Measurements from ENCODE around the gene GLB1L3.

GLB1L3 gene

DNA sequence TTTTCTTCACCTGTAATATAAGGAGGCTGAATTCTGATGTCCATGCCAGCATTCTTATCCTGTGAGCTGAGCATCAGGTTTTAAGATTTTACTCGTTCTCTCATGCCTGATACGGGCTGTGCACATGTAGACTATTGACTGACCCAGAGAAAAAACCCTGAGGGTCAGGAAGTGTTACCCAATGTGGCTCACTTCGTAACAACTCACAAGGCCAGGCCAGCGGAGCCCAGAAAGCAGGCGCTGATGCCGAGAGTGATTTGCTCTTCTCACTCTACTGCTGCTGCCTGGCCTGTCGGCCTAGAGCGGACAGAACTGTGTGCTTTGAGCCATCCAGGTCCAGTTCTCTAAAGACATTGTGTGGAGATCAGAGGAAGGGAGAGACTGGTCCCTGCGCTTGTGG lies 33.8 kb upstream of the GLB1L3 start:
- TF ChIP-seq GATA2 (IDR thresholded peaks at IDR 0.05; ENCODE audit: low read depth, low read length) (no peak), GATA3 (IDR thresholded peaks at IDR 0.05; ENCODE audit: low read depth, low read length) (no peak)

- TF ChIP-seq GATA2 (IDR thresholded peaks at IDR 0.05; ENCODE audit: low read depth, low read length): no peak
- no peak for TF ChIP-seq GATA3 (IDR thresholded peaks at IDR 0.05; ENCODE audit: low read depth, low read length)
These were observed 32.3 kb upstream of the GLB1L3 start for GRCh38 chr11:134243913-134244312.

GRCh38 chr11:134244593-134244992 lies 31.6 kb upstream of the GLB1L3 start:
- TF ChIP-seq GATA3 (IDR thresholded peaks at IDR 0.05; ENCODE audit: low read depth, low read length) (no peak), GATA2 (IDR thresholded peaks at IDR 0.05; ENCODE audit: low read depth, low read length) (no peak)

DNA sequence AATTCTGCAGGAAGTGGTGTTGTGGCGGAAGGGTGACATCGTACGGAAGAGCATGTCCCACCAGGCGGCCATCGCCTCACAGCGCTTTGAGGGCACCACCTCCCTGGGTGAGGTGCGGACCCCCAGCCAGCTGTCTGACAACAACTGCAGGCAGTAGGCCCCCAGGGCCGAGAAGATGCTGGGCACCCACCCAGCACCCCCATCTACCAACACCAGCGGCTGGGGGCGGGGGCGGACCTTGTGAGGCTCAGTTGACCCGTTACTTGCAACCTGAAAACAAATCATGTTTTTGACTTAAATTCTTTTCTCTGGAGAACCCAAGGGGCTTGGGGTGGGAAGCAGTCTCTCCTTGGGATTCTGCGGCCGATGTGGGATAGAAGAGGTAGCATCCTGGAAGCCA lies 30.7 kb upstream of the GLB1L3 start:
- no peak for TF ChIP-seq GATA2 (IDR thresholded peaks at IDR 0.05; ENCODE audit: low read depth, low read length)
- TF ChIP-seq GATA3 (IDR thresholded peaks at IDR 0.05; ENCODE audit: low read depth, low read length): no peak

- TF ChIP-seq GATA2 (IDR thresholded peaks at IDR 0.05; ENCODE audit: low read depth, low read length) (no peak), GATA3 (IDR thresholded peaks at IDR 0.05; ENCODE audit: low read depth, low read length) (no peak)
These were observed 30.1 kb upstream of the GLB1L3 start for GRCh38 chr11:134246100-134246499.

DNA sequence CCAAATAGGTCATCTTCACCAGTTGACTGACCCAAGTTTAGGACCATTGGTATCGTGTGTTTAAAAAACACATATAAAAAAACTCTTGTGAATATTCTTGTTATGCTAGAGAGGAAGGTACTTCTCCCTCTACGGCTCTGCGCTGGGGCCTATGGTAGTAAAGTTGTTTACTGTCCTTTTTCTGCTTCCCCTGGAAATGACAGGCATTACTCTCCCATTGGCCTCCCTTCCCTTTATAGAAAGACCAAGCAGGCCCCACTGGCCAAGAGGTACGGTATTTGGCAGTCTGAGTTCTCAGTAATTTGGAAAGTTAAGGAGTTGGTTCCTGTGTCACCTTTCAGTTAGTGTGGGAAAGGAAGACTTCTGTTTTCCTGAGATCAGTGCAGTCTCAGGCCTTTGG lies 29.5 kb upstream of the GLB1L3 start:
- TF ChIP-seq GATA3 (IDR thresholded peaks at IDR 0.05; ENCODE audit: low read depth, low read length) (no peak), GATA2 (IDR thresholded peaks at IDR 0.05; ENCODE audit: low read depth, low read length) (no peak)

DNA sequence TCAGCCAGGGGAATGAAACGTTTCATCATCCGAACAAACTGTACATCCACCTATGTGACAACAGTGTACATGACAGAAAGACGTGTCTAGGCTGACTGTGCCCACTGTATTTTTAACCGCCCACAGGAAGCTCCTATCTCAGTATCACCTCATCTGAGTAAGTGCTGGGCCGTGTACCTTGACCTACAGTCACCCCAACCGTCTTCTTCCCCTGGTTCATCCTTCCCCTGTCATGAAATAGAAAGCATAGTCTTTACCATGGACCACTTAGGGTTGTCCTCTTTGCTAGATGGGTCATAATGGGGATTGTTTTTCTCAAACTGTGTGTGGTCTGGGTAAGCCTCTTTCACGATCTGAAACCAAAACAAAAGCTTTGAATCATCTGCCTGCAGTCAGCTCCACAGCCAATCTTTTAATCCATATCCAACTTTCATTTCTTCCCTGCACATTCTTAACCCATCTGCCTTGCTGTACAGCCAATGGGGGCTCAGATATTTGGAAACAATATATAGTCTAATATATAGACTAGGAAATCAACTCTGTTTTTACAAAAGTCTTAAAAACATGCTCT lies 27.2 kb upstream of the GLB1L3 start:
- TF ChIP-seq GATA3 (IDR thresholded peaks at IDR 0.05; ENCODE audit: low read depth, low read length) (no peak), GATA2 (IDR thresholded peaks at IDR 0.05; ENCODE audit: low read depth, low read length) (no peak)

DNA sequence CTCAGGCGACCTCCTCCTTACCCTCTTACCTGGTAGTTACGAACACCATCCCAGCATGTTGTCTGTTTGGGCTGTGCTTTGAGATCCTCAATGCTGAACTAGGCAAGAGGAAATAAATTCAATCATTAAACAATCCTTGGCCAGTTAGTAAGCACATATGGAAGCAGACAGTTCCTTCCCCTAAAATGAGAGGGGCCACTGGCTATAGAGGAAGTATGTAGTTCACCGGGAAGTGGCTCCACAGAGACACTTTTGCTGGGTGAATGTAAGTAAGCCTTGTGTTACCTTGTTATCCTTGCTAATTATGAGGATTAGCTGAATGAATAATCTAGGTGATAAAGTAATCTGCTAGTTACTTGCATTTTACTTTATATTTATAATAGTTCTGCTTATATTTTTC lies 25.9 kb upstream of the GLB1L3 start:
- TF ChIP-seq GATA2 (IDR thresholded peaks at IDR 0.05; ENCODE audit: low read depth, low read length) (no peak), GATA3 (IDR thresholded peaks at IDR 0.05; ENCODE audit: low read depth, low read length) (no peak)

DNA sequence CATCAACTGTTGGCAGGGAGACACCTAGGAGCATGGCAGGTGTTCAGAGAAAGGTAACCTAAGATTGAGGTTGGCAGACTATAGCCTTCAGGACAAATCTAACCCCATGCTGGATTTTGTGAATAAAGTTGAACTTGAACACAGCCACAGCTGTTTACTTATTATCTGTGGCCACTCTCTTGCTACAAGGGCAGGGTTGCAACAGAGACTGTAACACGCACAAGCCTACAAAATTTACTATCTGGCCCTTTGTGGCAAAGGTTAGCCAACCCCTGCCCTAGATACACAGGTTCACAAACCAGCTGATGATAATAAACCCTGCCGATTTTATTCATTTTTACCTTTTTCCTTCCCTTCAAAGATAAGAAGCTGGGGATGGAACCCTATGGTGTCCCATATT lies 25.5 kb upstream of the GLB1L3 start:
- no peak for TF ChIP-seq GATA2 (IDR thresholded peaks at IDR 0.05; ENCODE audit: low read depth, low read length)
- no peak for TF ChIP-seq GATA3 (IDR thresholded peaks at IDR 0.05; ENCODE audit: low read depth, low read length)

GRCh38 chr11:134252346-134253187 lies 23.6 kb upstream of the GLB1L3 start:
- no peak for TF ChIP-seq GATA2 (IDR thresholded peaks at IDR 0.05; ENCODE audit: low read depth, low read length)
- no peak for TF ChIP-seq GATA3 (IDR thresholded peaks at IDR 0.05; ENCODE audit: low read depth, low read length)

DNA sequence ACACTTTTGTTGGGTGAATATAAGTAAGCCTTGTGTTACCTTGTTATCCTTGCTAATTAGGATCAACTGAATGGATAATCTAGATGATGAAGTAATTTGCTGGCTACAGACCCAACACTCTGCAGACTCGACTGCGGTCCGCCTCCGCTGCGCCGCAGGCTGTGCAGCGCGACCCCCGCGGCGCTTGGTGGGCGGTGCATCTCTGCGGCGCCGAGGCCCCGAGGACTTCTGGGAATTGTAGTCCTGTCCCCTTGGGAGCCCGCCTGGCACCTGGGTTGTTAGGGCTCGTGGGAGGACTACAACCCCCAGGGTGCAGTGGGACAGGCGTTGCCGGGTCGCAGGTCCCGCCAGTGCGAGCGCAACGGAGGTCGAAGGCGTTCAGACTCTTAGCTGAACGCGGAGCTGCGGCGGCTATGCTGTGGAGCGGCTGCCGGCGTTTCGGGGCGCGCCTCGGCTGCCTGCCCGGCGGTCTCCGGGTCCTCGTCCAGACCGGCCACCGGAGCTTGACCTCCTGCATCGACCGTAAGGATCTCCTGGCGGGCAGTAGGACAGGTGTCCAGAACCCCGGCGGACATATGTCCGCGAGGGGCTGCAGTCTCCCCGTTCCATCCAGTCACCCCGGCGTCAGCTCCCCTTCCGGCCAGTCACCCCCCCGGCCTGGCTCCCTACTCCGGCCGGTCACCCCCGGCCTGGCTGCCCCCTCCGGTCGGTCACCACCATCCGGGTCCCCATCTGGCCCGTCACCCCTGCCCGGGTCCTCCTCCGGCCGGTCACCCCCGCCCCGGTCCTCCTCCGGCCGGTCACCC lies 22.8 kb upstream of the GLB1L3 start, which contains the start of the genes ACAD8 and THYN1:
Gene ACAD8, plus strand, starts transcription at position 381 of the 806 bp plus-strand sequence. Its CDS starts 33 bp downstream, at position 414.
Gene THYN1, minus strand, starts transcription at position 165 of the 806 bp plus-strand sequence. CDS start 470 bp downstream, outside the sequence.
- TF ChIP-seq GATA2 (IDR thresholded peaks at IDR 0.05; ENCODE audit: low read depth, low read length): no peak
- TF ChIP-seq GATA3 (IDR thresholded peaks at IDR 0.05; ENCODE audit: low read depth, low read length): no peak

DNA sequence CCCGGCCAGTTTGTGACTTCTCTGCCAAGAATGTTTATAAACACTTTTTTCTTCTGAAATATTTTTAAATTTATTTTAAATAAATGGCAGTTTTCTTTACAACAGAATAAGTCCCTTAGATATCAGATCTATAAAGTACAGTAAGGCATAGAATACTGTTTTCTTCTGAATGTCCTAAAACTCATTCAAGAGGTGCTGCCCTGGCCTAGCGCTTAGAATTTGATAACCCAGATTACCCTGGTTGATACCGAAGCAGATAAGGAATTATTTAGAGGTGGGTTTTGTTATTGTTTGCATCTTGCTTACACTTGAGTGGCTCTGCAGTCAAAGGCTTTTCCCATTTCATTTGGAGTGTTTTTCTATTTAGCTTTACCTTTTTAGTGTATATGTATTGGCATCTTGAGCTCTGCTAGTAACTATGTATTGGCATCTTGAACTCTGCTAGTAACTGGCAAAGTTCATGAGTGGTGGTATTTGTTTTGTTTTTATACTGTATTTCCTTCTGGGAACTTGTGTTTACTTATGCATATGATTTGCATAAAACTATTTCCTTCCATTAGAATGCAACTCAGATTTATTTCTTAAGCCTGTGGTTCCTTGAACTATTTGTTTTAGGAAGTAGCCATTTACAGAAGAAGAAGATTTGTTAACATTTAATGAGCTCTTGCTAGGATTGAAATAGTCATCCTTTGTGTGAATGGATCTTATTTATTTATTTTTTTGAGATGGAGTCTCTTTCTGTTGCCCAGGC lies 21.6 kb upstream of the GLB1L3 start:
- TF ChIP-seq GATA3 (IDR thresholded peaks at IDR 0.05; ENCODE audit: low read depth, low read length) (no peak), GATA2 (IDR thresholded peaks at IDR 0.05; ENCODE audit: low read depth, low read length) (no peak)

GRCh38 chr11:134257101-134257500 lies 19.1 kb upstream of the GLB1L3 start:
- no peak for TF ChIP-seq GATA3 (IDR thresholded peaks at IDR 0.05; ENCODE audit: low read depth, low read length)

DNA sequence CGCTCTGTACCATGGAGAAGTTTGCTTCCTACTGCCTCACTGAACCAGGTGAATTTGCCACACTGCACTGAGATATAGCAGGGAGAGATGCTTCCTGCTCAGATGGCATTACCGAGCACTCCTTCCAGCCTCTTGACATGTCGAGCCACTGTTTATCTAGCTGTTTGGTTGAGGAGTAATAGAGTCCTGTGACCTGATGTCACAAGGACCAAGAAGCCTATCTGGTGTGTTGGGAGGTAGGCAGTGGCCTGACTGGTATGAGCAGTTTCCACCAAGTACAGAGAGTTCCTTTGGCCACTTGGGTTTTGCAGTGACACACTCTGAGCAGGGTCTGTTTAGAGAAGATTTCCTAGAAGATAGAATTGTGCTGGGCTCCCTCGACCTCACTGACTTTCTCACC lies 17.6 kb upstream of the GLB1L3 start:
- TF ChIP-seq GATA2 (IDR thresholded peaks at IDR 0.05; ENCODE audit: low read depth, low read length) (no peak), GATA3 (IDR thresholded peaks at IDR 0.05; ENCODE audit: low read depth, low read length) (no peak)
